H9 (cell line): ENCODE data around the gene DGUOK. TPM values are rescaled to one million over a fixed set of nuclear protein-coding genes. Genes with fewer than 3 reads are reported as not detected.
A peak's percentile ranks its signal among the peaks of the same experiment; 100 is the strongest.

Source experiments
- DNase-seq: peaks from one replicate; pipeline ENCODE4 v3.0.0-alpha.2; 2017
- H2AFZ ChIP-seq: one replicate; pipeline ENCODE4 v1.6.1; 2013; ENCODE audit warnings: mild to moderate bottlenecking, low read length, control low read depth, moderate library complexity
- H2AK5ac ChIP-seq: 2 replicates; pipeline ENCODE4 v1.6.1; 2013; ENCODE audit warnings: low read length, control low read depth, mixed read lengths; ENCODE audit not compliant: insufficient read length
- H2BK120ac ChIP-seq: one replicate; pipeline ENCODE4 v1.6.1; 2013; ENCODE audit warnings: low read depth, mild to moderate bottlenecking, low read length, control low read depth, inconsistent platforms; ENCODE audit not compliant: poor library complexity, severe bottlenecking
- H2BK12ac ChIP-seq: 2 replicates; pipeline ENCODE4 v1.6.1; 2013; ENCODE audit warnings: low read length, control low read depth, mixed read lengths, low read depth; ENCODE audit not compliant: insufficient read length
- H2BK15ac ChIP-seq: 2 replicates; pipeline ENCODE4 v1.6.1; 2013; ENCODE audit warnings: low read depth, low read length, control low read depth
- H2BK20ac ChIP-seq: one replicate; pipeline ENCODE4 v1.6.1; 2013; ENCODE audit warnings: low read depth, mild to moderate bottlenecking, low read length, control low read depth, inconsistent platforms; ENCODE audit not compliant: poor library complexity, severe bottlenecking
- H2BK5ac ChIP-seq: 2 replicates; pipeline ENCODE4 v1.6.1; 2013; ENCODE audit warnings: low read length, control low read depth, mixed read lengths; ENCODE audit not compliant: insufficient read length
- H3K14ac ChIP-seq: 2 replicates; pipeline ENCODE4 v1.6.1; 2013; ENCODE audit warnings: low read length, control low read depth; ENCODE audit not compliant: insufficient read depth
- H3K18ac ChIP-seq: 2 replicates; pipeline ENCODE4 v1.6.1; 2013; ENCODE audit warnings: low read depth, mild to moderate bottlenecking, mixed read lengths, low read length, control low read depth; ENCODE audit not compliant: insufficient read length
- H3K23ac ChIP-seq: 2 replicates; pipeline ENCODE4 v1.6.1; 2013; ENCODE audit warnings: low read length, control low read depth, mixed read lengths, low read depth; ENCODE audit not compliant: insufficient read length
- H3K23me2 ChIP-seq: 2 replicates; pipeline ENCODE4 v1.6.1; 2013; ENCODE audit warnings: low read depth, mild to moderate bottlenecking, mixed read lengths, low read length, control low read depth; ENCODE audit not compliant: insufficient read length, poor library complexity, severe bottlenecking
- H3K27ac ChIP-seq: 2 replicates; pipeline ENCODE4 v1.5.1; 2013; ENCODE audit warnings: low read length, control low read depth, mixed read lengths, low read depth; ENCODE audit not compliant: insufficient read length
- H3K27me3 ChIP-seq: 2 replicates; pipeline ENCODE4 v1.6.1; 2013; ENCODE audit warnings: low read length, control low read depth, inconsistent platforms; ENCODE audit not compliant: insufficient read depth
- H3K4ac ChIP-seq: 2 replicates; pipeline ENCODE4 v1.6.1; 2013; ENCODE audit warnings: low read depth, mild to moderate bottlenecking, control low read depth, inconsistent platforms, low read length, moderate library complexity
- H3K4me1 ChIP-seq: 2 replicates; pipeline ENCODE4 v1.6.1; 2013; ENCODE audit warnings: low read length, control low read depth, inconsistent platforms; ENCODE audit not compliant: insufficient read depth
- H3K4me2 ChIP-seq: 2 replicates; pipeline ENCODE4 v1.6.1; 2013; ENCODE audit warnings: low read length, control low read depth, mixed read lengths; ENCODE audit not compliant: insufficient read length, insufficient read depth
- H3K56ac ChIP-seq: 2 replicates; pipeline ENCODE4 v1.6.1; 2013; ENCODE audit warnings: low read depth, mild to moderate bottlenecking, mixed read lengths, low read length, control low read depth; ENCODE audit not compliant: insufficient read length
- H3K79me1 ChIP-seq: 2 replicates; pipeline ENCODE4 v1.6.1; 2013; ENCODE audit warnings: low read depth, mild to moderate bottlenecking, moderate library complexity, low read length, control low read depth, inconsistent platforms; ENCODE audit not compliant: insufficient read depth, poor library complexity, severe bottlenecking
- H3K79me2 ChIP-seq: 2 replicates; pipeline ENCODE4 v1.6.1; 2013; ENCODE audit warnings: low read length, control low read depth, inconsistent platforms; ENCODE audit not compliant: insufficient read depth
- H3K9ac ChIP-seq: 2 replicates; pipeline ENCODE4 v1.6.1; 2013; ENCODE audit warnings: low read length, control low read depth, mixed read lengths; ENCODE audit not compliant: insufficient read length; ENCODE audit errors: extremely low read depth
- H3K9me3 ChIP-seq: one replicate; pipeline ENCODE4 v1.6.1; 2013; ENCODE audit warnings: low read depth, low read length, inconsistent platforms; ENCODE audit not compliant: control insufficient read depth
- H3T11ph ChIP-seq: one replicate; pipeline ENCODE4 v1.6.1; 2013; ENCODE audit warnings: mild to moderate bottlenecking, low read length, control low read depth, inconsistent platforms
- H4K20me1 ChIP-seq: one replicate; pipeline ENCODE4 v1.6.1; 2013; ENCODE audit not compliant: control insufficient read depth, insufficient read length, insufficient read depth
- H4K5ac ChIP-seq: 2 replicates; pipeline ENCODE4 v1.6.1; 2013; ENCODE audit warnings: low read depth, mild to moderate bottlenecking, mixed read lengths, low read length, control low read depth; ENCODE audit not compliant: insufficient read length
- H4K8ac ChIP-seq: replicated peaks from 2 replicates; pipeline ENCODE4 v1.6.1; 2013; ENCODE audit warnings: low read length, control low read depth, mixed read lengths, low read depth; ENCODE audit not compliant: insufficient read length
- H4K91ac ChIP-seq: 2 replicates; pipeline ENCODE4 v1.6.1; 2013; ENCODE audit warnings: low read depth, mild to moderate bottlenecking, moderate library complexity, mixed read lengths, low read length, control low read depth; ENCODE audit not compliant: insufficient read length
- H3K27ac Mint-ChIP-seq, 3 experiments: 2 replicates in 2 of 3; 3 replicates in 1 of 3; pipeline ENCODE4 v1.8.0; 2020 to 2021; ENCODE audit warnings: mixed read lengths in 3 of 3, mild to moderate bottlenecking in 1 of 3, moderate library complexity in 1 of 3
- H3K27me3 Mint-ChIP-seq: 2 replicates; pipeline ENCODE4 v1.8.0; 2021; ENCODE audit warnings: low read depth, mild to moderate bottlenecking, moderate library complexity, mixed read lengths
- H3K36me3 Mint-ChIP-seq, 3 experiments: 2 replicates in 2 of 3; 3 replicates in 1 of 3; pipeline ENCODE4 v1.8.0; 2020 to 2021; ENCODE audit warnings: low read depth in 3 of 3, mixed read lengths in 3 of 3; ENCODE audit not compliant: insufficient read depth in 1 of 3
- H3K4me1 Mint-ChIP-seq, 2 experiments: 2 replicates each; pipeline ENCODE4 v1.8.0; 2020; ENCODE audit warnings: mixed read lengths in 2 of 2
- H3K4me3 Mint-ChIP-seq, 2 experiments: 2 replicates in 1 of 2; 3 replicates in 1 of 2; pipeline ENCODE4 v1.8.0; 2020 to 2021; ENCODE audit warnings: mild to moderate bottlenecking in 2 of 2, mixed read lengths in 2 of 2, moderate library complexity in 1 of 2
- H3K9me3 Mint-ChIP-seq, 2 experiments: 2 replicates in 1 of 2; 3 replicates in 1 of 2; pipeline ENCODE4 v1.8.0; 2020; ENCODE audit warnings: mild to moderate bottlenecking in 2 of 2, mixed read lengths in 2 of 2, moderate library complexity in 1 of 2
- WGBS: extraction: QIAGEN DNeasy Blood & Tissue Kit; methylation state at CpG from one replicate; pipeline ENCODE4 v1.1.7; 2013; ENCODE audit warnings: missing lambda C conversion rate, low lambda C conversion rate, mixed read lengths; ENCODE audit not compliant: insufficient read length; ENCODE audit errors: extremely low coverage; 5-methylcytosine and 5-hydroxymethylcytosine counted together
- total RNA-seq: library from RNA; stranded (reverse); gene quantifications from 2 replicates; pipeline ENCODE4 v1.2.1, GENCODE V29; 2021
- TF ChIP-seq, protein P1 (sequence below): fragments of 200-600 bp; sonication (generic); conservative IDR thresholded peaks from 3 replicates; pipeline ENCODE4 v1.8.0; 2021; ENCODE audit warnings: antibody characterized with exemption, mild to moderate bottlenecking

The DGUOK gene
- total RNA-seq, 1 experiment from 2014 or later = 98.5 TPM

DNA sequence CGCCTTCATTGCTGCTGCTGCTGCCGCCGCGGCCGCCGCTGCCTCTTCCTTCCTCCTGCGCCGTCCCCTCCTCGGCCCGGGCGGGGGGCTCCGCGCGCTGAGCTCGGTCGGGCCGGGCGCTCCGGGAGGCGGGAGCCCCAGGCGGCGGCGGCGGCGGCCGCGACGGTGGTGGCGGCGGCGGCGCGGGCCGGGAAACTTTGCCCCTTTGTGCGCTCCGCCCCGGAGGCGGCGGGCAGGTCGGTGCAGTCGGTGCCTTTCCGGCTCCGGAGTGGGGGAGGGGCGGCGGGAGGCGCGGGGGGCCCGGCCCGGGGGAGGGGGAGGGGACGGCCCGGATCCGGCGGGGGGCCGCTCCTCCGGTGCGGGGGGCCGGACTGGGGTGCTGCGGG is 58.2 kb downstream of the DGUOK start:
- TF ChIP-seq, protein P1, sequence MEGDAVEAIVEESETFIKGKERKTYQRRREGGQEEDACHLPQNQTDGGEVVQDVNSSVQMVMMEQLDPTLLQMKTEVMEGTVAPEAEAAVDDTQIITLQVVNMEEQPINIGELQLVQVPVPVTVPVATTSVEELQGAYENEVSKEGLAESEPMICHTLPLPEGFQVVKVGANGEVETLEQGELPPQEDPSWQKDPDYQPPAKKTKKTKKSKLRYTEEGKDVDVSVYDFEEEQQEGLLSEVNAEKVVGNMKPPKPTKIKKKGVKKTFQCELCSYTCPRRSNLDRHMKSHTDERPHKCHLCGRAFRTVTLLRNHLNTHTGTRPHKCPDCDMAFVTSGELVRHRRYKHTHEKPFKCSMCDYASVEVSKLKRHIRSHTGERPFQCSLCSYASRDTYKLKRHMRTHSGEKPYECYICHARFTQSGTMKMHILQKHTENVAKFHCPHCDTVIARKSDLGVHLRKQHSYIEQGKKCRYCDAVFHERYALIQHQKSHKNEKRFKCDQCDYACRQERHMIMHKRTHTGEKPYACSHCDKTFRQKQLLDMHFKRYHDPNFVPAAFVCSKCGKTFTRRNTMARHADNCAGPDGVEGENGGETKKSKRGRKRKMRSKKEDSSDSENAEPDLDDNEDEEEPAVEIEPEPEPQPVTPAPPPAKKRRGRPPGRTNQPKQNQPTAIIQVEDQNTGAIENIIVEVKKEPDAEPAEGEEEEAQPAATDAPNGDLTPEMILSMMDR = no peak
- Histone ChIP-seq H3K4me2 (no peak overlapping the region), H3K18ac (no peak overlapping the region), H2AK5ac (no peak overlapping the region), H2BK15ac (no peak overlapping the region), H3K23me2 (peaks cover 24% of the 10 kb centered on the region), H4K91ac (no peak overlapping the region), H4K20me1 (peaks cover 2% of the 10 kb centered on the region), H3K4ac (no peak overlapping the region), H4K8ac (no peak overlapping the region), H3K27ac (no peak overlapping the region), H2BK12ac (no peak overlapping the region), H3T11ph (no peak overlapping the region), H3K79me2 (peaks cover 1% of the 10 kb centered on the region; the same call in 1 of the 2 replicates), H2BK5ac (no peak overlapping the region), H3K9me3 (no peaks in the 10 kb centered on the region), H3K79me1 (peaks cover 4% of the 10 kb centered on the region), H2BK20ac (no peak overlapping the region), H4K5ac (no peak overlapping the region), H3K56ac (no peak overlapping the region), H3K9ac (no peak overlapping the region), H2BK120ac (no peak overlapping the region), H3K27me3 (peaks cover 18% of the 10 kb centered on the region; the same call in 1 of the 2 replicates), H3K4me1 (peaks cover 24% of the 10 kb centered on the region; the same call in 1 of the 2 replicates), H3K14ac (no peak overlapping the region), H2AFZ (no peak overlapping the region), H3K23ac (no peak overlapping the region)
- no peaks in the 10 kb centered on the region for H3K9me3 Mint-ChIP-seq
- H3K27me3 Mint-ChIP-seq = peaks cover 49% of the 10 kb centered on the region
- H3K27ac Mint-ChIP-seq = no peak overlapping the region
- peak overlapping the region in 1 of 2 experiments; percentile 32; a peak in 1 of 5 replicates for H3K4me3 Mint-ChIP-seq
- DNase-seq = no peak
- no CpG with 5 or more reads among the region's 58 CpGs for WGBS
- peaks cover 67% of the 10 kb centered on the region in 2 experiments for H3K4me1 Mint-ChIP-seq
- H3K36me3 Mint-ChIP-seq = peaks cover 9 to 33% (median 13%) of the 10 kb centered on the region in 3 experiments
